ENCODE measurements around the gene EMP1. TPM values are rescaled to one million over a fixed set of nuclear protein-coding genes. Genes with fewer than 3 reads are reported as not detected.
"Not testable (repeated sequence)": the region's sequence is repeated elsewhere in the genome, so short reads cannot be mapped to it uniquely, and the experiment has no call there.

The EMP1 gene
- total RNA-seq, 1 experiment from 2014 or later = 7.8 TPM

DNA sequence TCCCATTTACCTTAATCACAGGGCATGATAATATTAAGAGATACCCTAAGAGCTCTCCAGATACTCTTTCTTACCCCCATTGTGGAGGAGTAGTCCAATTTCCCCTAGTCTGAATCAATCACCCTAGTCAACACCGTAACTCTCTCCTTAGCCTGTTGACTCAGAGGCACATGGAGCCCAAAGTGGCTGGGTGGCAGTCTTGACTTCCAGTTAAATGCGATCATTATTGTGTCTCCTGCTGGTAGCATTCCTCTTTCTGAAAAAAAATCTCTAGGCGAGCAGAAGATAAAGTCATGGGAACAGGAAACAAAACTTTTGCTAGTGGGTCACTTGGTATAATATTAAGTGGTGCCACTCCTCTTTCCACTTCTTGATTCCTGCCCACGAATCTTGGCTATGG, 46.4 kb downstream of the EMP1 start:
- DNase-seq (ENCODE audit: low read depth) = no peak
- in situ Hi-C loops (cut with HindIII; ENCODE audit: low pct_unique_long_range_greater_than_20kb, low sequenced_read_pairs) = no loop called here

DNA sequence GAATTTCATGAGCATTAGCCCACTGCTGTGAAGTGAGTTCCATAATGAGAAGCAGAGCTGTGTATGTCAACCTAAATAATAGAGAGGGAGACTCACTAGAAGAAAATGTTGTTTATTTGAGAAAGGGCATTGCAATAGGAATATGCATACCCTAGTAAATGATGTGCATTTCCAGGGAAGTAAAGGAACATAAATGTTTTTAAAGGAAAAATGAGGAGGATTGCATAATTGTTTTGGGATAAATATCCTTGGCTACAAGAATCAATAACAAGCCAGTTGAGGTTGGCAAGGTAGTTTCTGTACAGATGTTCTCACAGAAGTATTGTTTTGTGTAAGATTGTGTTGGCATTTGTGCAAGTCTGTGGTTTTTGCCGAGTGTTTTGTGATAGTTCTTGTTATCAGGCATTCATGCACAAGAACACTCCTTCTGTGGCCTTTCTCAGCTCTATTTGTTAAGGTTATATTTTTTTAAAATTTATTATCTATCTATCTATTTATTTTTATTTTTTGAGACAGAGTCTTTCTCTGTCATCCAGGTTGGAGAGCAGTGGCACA, 47.1 kb downstream of the EMP1 start:
- DNase-seq (ENCODE audit: low read depth) = no peak
- in situ Hi-C loops (cut with HindIII; ENCODE audit: low pct_unique_long_range_greater_than_20kb, low sequenced_read_pairs) = no loop called here

GRCh38 chr12:13247596-13247995, 51.1 kb downstream of the EMP1 start:
- no peak for DNase-seq (ENCODE audit: low read depth)
- in situ Hi-C loops (cut with HindIII; ENCODE audit: low pct_unique_long_range_greater_than_20kb, low sequenced_read_pairs) = no loop called here

GRCh38 chr12:13248964-13249363, 52.4 kb downstream of the EMP1 start:
- peak; percentile 37 for DNase-seq (ENCODE audit: low read depth)
- in situ Hi-C loops (cut with HindIII; ENCODE audit: low pct_unique_long_range_greater_than_20kb, low sequenced_read_pairs) = no loop called here

GRCh38 chr12:13250416-13250815, 53.9 kb downstream of the EMP1 start:
- in situ Hi-C loops (cut with HindIII; ENCODE audit: low pct_unique_long_range_greater_than_20kb, low sequenced_read_pairs) = no loop called here
- peak; percentile 30 for DNase-seq (ENCODE audit: low read depth)

DNA sequence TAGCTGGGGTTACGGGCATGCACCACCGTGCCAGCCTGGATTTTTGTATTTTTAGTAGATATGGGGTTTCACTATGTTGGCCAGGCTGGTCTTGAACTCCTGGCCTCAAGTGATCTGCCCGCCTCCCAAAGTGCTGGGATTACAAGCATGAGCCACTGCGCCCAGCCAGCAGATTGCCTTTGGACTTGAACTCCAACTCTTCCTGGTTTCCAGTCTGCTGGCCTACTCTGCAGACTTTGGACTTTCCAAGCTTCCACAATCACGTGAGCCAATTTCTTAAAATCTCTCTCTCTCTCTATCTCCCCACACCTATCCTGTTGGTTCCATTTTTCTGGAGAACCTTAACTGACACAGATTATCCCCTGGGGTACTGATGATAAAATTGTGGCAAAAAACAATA, 55.0 kb downstream of the EMP1 start:
- no peak for DNase-seq (ENCODE audit: low read depth)
- in situ Hi-C loops (cut with HindIII; ENCODE audit: low pct_unique_long_range_greater_than_20kb, low sequenced_read_pairs) = no loop called here

GRCh38 chr12:13252024-13252423, 55.5 kb downstream of the EMP1 start:
- in situ Hi-C loops (cut with HindIII; ENCODE audit: low pct_unique_long_range_greater_than_20kb, low sequenced_read_pairs) = no loop called here

DNA sequence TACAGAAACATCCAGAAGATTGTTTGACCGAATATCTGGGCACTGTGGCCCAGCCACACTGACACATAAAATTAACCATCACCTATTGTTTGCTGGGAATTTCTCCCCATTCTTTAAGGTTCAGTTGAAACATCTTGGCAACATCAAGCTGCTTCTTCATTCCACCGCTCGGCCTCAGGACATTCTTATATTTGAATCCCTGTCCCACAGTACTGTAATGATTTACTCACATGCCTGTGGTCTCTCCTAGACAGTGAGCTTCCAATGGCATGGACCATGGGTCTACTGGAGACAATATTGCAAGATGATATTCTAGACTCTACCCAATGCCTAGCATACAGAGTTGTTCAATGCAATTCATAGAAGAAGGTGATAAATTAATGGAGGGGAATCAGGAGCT, 56.1 kb downstream of the EMP1 start:
- in situ Hi-C loops (cut with HindIII; ENCODE audit: low pct_unique_long_range_greater_than_20kb, low sequenced_read_pairs) = no loop called here
- DNase-seq (ENCODE audit: low read depth) = no peak

More at GRCh38 chr12:13252024-13252423, 55.5 kb downstream of the EMP1 start:
- no peak for DNase-seq (ENCODE audit: low read depth)

DNA sequence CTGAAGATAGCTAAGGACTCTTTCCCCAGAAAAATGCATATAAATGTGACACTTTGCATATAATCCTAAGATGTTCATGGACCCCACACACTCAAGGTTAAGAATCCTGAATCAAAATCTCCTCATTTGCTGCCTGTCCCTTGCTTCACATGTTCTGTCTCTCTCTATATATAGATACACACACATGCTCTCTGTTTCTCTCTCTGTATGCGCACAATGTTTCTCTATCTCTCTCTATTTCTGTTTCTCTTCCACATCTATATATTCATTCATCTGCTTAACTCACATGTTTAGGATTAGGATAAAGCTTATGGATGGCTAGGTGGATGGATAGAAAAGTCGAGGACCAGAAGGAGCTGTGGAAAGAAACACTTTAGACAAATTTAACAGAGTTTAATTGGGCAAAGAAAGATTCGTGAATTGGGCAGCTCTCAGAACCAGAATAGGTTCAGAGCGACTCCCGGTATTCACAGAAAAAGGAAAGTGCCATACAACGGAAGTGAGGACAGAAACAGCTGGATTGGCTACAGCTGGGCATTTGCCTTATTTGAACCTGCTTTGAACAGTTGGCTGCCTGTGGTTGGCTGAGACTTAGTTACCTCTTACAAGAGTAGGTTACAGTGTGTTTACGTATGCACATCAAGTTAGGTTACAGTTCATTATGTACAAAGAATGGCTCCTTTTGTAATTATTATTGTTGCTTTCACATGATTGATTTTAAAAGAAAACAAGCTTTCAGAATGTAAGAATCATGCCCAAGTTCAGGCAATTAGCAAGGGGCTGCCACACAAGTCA, 57.6 kb downstream of the EMP1 start:
- no peak for DNase-seq (ENCODE audit: low read depth)
- in situ Hi-C loops (cut with HindIII; ENCODE audit: low pct_unique_long_range_greater_than_20kb, low sequenced_read_pairs) = no loop called here

DNA sequence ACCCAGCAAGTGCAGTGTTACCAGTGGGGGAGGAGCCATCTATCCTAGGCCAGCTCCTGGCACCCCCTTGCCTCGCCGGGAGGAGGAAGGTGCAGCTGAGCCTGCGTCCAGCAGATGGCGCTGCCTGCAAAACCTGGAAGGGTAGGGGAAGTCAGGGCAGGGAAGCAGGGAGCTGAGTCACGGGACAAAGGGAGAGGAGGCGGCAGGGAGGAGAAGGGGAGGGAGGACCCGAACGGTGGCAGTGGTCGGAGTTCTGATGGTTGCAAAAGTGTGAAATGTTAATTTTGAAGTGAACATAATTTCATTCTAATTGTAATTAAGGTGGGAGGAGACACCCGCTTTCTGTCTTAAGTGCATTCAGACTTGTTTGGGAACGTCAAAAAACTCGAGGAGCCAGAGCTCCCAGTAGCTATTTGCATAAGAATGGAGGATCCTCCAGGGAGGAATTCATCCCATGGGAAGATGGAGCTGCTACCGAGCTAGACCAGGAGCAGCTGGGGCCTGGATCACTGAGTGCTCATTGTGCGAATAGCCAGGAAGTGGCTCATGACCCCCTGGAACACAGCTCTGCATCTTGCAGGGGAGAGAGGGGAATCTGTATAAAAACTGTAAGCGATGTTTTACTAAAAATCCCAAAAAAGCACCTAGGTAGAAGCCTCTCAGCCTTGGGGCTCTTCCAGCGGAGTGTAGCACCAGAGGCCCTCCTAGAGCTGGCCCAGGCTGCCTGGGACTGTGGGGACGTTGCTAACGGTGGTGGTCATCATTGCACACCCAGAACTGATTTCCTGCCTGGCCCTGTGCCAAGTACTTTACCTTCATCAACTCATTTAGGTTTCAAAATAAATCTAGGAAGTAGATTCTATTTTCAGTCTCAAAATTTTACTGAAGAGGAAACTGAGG, 59.5 kb downstream of the EMP1 start:
- peak; percentile 95 for DNase-seq (ENCODE audit: low read depth)
- in situ Hi-C loops (cut with HindIII; ENCODE audit: low pct_unique_long_range_greater_than_20kb, low sequenced_read_pairs) = no loop called here

DNA sequence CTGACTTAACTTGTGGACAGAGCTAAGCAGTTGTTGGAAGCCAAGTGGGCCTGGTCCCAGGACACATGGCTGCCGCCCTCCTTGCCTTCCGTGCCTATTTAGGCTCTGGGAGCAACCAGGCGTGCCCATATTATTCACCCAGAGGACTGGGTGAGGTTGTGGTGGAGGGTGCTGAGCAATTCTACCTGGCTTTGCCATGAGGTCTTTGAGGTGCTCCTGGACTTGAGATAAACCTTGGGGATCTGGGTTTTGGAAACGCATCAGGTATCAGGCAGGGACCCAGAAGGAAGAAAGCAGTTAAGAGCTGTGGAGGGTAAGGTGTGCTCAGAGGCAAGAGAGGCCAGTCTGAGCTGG, 60.1 kb downstream of the EMP1 start:
- in situ Hi-C loops (cut with HindIII; ENCODE audit: low pct_unique_long_range_greater_than_20kb, low sequenced_read_pairs) = no loop called here
- no peak for DNase-seq (ENCODE audit: low read depth)

DNA sequence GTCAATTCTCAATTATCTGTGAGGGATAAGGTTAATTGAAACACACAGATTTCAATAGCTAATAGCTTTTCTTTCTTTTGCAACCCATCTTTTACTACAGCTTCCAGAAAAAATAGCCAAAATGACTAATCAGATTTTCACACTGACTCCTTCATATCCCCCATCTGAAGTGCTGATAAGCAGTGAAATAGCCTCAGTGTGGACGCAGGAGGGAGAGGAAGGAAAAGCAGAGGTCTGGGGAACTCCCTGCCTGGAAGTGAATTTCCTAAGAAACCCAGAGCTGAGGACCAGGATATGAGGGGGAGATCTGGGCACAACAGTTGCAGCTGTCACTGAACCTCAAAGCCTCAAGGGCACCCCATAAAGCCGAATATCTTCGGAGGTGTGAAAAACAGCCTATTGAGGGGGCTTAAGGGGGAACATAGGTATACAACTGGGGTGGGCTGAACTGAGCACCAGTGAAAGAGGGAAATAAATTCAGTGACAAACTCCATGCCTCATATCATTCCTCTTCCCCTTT, 60.9 kb downstream of the EMP1 start:
- in situ Hi-C loops (cut with HindIII; ENCODE audit: low pct_unique_long_range_greater_than_20kb, low sequenced_read_pairs) = no loop called here
- no peak for DNase-seq (ENCODE audit: low read depth)

DNA sequence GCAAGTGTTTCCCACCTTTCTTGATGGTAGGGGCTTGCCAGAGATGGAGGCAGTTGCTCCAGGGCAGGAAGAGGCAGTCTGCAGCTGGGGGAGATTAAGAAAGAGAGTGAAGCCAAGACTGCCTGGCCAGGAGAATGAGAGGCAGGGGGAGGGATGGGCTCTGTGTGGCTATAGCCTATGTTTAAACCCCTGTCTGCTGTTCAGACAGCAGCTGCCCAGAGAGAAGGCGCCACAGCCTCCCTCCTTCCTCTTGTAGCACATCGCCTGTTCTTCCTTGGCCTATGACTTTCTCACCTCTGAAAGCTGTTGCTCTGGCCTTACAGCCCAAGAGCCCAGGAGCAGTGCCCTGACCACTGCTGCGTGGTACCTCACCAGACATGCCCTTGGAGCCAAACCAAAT, 61.7 kb downstream of the EMP1 start:
- DNase-seq (ENCODE audit: low read depth) = no peak
- in situ Hi-C loops (cut with HindIII; ENCODE audit: low pct_unique_long_range_greater_than_20kb, low sequenced_read_pairs) = no loop called here

GRCh38 chr12:13258717-13259119, 62.2 kb downstream of the EMP1 start:
- in situ Hi-C loops (cut with HindIII; ENCODE audit: low pct_unique_long_range_greater_than_20kb, low sequenced_read_pairs) = no loop called here

DNA sequence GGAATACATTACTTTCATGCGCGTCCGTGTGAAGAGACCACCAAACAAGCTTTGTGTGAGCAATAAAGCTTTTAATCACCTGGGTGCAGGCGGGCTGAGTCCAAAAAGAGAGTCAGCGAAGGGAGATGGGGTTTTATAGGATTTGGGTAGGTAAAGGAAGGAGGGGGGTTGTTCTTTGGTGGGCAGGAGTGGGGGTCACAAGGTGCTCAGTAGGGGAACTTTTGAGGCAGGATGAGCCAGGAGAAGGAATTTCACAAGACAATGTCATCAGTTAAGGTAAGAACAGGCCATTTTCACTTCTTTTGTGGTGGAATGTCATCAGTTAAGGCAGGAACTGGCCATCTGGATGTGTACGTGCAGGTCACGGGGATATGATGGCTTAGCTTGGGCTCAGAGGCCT, 63.1 kb downstream of the EMP1 start:
- DNase-seq (ENCODE audit: low read depth); in situ Hi-C loops (cut with HindIII; ENCODE audit: low pct_unique_long_range_greater_than_20kb, low sequenced_read_pairs): not testable (repeated sequence)

More at GRCh38 chr12:13258717-13259119, 62.2 kb downstream of the EMP1 start:
- no peak for DNase-seq (ENCODE audit: low read depth)

DNA sequence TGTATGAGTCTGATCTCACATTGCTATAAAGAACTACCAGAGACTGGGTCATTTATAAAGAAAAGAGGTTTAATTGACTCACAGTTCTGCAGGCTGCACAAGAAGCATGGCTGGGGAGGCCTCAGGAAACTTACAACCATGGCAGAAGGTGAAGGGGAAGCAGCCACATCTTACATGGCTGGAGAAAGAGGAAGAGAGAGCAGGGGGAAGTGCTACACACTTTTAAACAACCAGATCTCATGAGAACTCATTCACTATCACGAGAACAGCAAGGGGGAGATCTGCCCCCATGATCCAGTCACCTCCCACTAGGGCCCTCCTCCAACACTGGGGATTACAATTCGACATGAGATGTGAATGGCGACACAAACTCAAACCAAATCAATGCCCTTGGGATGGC, 71.3 kb downstream of the EMP1 start:
- in situ Hi-C loops (cut with HindIII; ENCODE audit: low pct_unique_long_range_greater_than_20kb, low sequenced_read_pairs); DNase-seq (ENCODE audit: low read depth): not testable (repeated sequence)

DNA sequence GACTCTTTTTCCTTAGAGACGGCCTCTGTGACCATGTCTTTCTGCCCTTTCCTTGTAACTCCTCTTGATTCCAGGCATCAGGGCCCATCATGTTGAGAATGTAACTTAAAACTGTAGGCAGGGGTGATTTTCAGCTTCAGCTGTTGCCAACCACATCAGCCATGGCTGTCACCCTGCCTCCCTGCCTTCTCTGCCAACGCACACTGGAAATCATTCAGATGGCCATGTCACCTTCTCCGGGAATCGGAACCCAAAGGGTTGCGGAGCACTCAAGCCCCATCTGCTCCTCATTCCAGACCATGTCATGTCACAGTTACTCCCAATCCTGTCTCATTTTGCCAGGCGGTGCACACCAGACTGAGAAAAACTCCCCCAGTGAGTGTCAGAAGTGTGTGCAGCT, 72.1 kb downstream of the EMP1 start:
- DNase-seq (ENCODE audit: low read depth) = no peak
- in situ Hi-C loops (cut with HindIII; ENCODE audit: low pct_unique_long_range_greater_than_20kb, low sequenced_read_pairs) = no loop called here

Measured in Caki2 (cell line).